ENCODE results near the gene CHSY3.

DNA sequence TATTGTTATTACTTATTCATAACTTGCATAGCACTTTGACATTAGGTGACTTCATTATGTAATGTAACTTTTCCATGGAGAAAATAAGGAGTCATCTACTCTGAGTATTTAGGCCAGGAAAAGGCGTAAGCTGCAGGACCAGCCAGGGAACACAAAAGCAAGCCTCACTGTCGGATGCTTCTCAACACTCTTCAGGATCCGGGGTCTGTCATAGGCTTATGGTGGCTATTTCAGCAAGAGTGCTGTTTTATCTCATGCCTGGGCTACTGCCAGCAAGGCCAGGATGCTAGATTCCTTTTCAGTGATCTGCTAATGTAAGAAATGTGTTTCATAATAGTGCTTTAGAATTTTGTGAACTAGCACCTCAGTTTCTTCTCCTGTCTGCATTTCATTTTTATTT is 162.4 kb downstream of the CHSY3 start:
- TF ChIP-seq, protein P1, sequence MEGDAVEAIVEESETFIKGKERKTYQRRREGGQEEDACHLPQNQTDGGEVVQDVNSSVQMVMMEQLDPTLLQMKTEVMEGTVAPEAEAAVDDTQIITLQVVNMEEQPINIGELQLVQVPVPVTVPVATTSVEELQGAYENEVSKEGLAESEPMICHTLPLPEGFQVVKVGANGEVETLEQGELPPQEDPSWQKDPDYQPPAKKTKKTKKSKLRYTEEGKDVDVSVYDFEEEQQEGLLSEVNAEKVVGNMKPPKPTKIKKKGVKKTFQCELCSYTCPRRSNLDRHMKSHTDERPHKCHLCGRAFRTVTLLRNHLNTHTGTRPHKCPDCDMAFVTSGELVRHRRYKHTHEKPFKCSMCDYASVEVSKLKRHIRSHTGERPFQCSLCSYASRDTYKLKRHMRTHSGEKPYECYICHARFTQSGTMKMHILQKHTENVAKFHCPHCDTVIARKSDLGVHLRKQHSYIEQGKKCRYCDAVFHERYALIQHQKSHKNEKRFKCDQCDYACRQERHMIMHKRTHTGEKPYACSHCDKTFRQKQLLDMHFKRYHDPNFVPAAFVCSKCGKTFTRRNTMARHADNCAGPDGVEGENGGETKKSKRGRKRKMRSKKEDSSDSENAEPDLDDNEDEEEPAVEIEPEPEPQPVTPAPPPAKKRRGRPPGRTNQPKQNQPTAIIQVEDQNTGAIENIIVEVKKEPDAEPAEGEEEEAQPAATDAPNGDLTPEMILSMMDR (conservative IDR thresholded peaks at IDR 0.05 in 1 of 2, IDR thresholded peaks at IDR 0.05 in 1 of 2; ENCODE audit: extremely low read depth in 1 of 2, insufficient read depth in 1 of 2, low read depth in 1 of 2, low read length in 2 of 2), result no peak
- TF ChIP-seq EZH2 (IDR thresholded peaks at IDR 0.05; ENCODE audit: borderline replicate concordance, low read length), result no peak

Data from mammary epithelial cell (primary cell).